Liver (tissue), 9 donors: ENCODE data around the gene GLP2R. TPM values are rescaled to one million over a fixed set of nuclear protein-coding genes. Genes with fewer than 3 reads are reported as not detected.

ENCODE experiments used
- DNase-seq: peaks from one replicate; pipeline ENCODE4 v3.0.0-alpha.2; 2017; ENCODE audit warnings: low spot score
- H3K27ac ChIP-seq, 2 donors: one replicate each; pipeline ENCODE4 v1.7.0; 2013; ENCODE audit warnings: inconsistent platforms in 2 of 2, low read length in 2 of 2, control low read depth in 1 of 2, low read depth in 1 of 2, mild to moderate bottlenecking in 1 of 2
- H3K27me3 ChIP-seq, 4 donors: one replicate each; pipeline versions ENCODE4 v1.6.1 to v1.7.0; 2013; ENCODE audit warnings: low read length in 3 of 4, inconsistent platforms in 1 of 4, mild to moderate bottlenecking in 1 of 4, moderate library complexity in 1 of 4; ENCODE audit not compliant: control insufficient read depth in 4 of 4, insufficient read depth in 4 of 4
- H3K36me3 ChIP-seq, 4 donors: one replicate each; pipeline versions ENCODE4 v1.6.1 to v1.7.0; 2013; ENCODE audit warnings: low read length in 3 of 4, mild to moderate bottlenecking in 3 of 4, low read depth in 1 of 4, moderate library complexity in 1 of 4; ENCODE audit not compliant: control insufficient read depth in 4 of 4, insufficient read depth in 3 of 4
- H3K4me1 ChIP-seq, 4 donors: one replicate each; pipeline versions ENCODE4 v1.6.1 to v1.7.0; 2013; ENCODE audit warnings: low read length in 3 of 4, mild to moderate bottlenecking in 3 of 4, moderate library complexity in 1 of 4; ENCODE audit not compliant: control insufficient read depth in 4 of 4, insufficient read depth in 4 of 4
- H3K4me3 ChIP-seq, 3 donors: one replicate each; pipeline versions ENCODE4 v1.6.1 to v1.7.0; 2013; ENCODE audit warnings: low read length in 3 of 3, control low read depth in 1 of 3, low read depth in 1 of 3, mild to moderate bottlenecking in 1 of 3
- H3K9ac ChIP-seq, 2 donors: one replicate each; pipeline ENCODE4 v1.7.0; 2013; ENCODE audit warnings: low read length in 2 of 2, mild to moderate bottlenecking in 2 of 2, moderate library complexity in 2 of 2, control low read depth in 1 of 2, low read depth in 1 of 2
- H3K9me3 ChIP-seq, 4 donors: one replicate each; pipeline versions ENCODE4 v1.6.1 to v1.7.0; 2013; ENCODE audit warnings: low read length in 3 of 4; ENCODE audit not compliant: control insufficient read depth in 4 of 4
- CTCF ChIP-seq: fragments of 150-350 bp; IDR thresholded peaks from 2 replicates; pipeline ENCODE4 v1.5.1; 2017; ENCODE audit warnings: improper control_type of control experiment, low read depth, low read length; ENCODE audit not compliant: missing input control
- EGR1 ChIP-seq, 2 donors: IDR thresholded peaks; 2 replicates each; pipeline ENCODE4 v1.6.1; 2016 to 2018; ENCODE audit warnings: antibody characterized with exemption in 2 of 2, low read depth in 2 of 2
- FOXA1 ChIP-seq: IDR thresholded peaks from 2 replicates; pipeline ENCODE4 v1.6.1; 2016; ENCODE audit warnings: antibody characterized with exemption
- FOXA2 ChIP-seq: IDR thresholded peaks from 2 replicates; pipeline ENCODE4 v1.6.1; 2016; ENCODE audit warnings: antibody characterized with exemption
- GABPA ChIP-seq, 2 donors: IDR thresholded peaks in 1 of 2; conservative IDR thresholded peaks in 1 of 2; 2 replicates each; pipeline ENCODE4 v1.6.1; 2016; ENCODE audit warnings: antibody characterized with exemption in 2 of 2, mild to moderate bottlenecking in 1 of 2, moderate library complexity in 1 of 2
- HNF4A ChIP-seq, 2 donors: conservative IDR thresholded peaks; 2 replicates each; pipeline ENCODE4 v1.6.1; 2016; ENCODE audit warnings: antibody characterized with exemption in 2 of 2, mild to moderate bottlenecking in 2 of 2
- HNF4G ChIP-seq: IDR thresholded peaks from 2 replicates; pipeline ENCODE4 v1.6.1; 2016; ENCODE audit warnings: antibody characterized with exemption
- JUND ChIP-seq, 2 donors: IDR thresholded peaks; 2 replicates each; pipeline ENCODE4 v1.6.1; 2016; ENCODE audit warnings: antibody characterized with exemption in 2 of 2
- MAX ChIP-seq: IDR thresholded peaks from 2 replicates; pipeline ENCODE4 v1.6.1; 2016; ENCODE audit warnings: antibody characterized with exemption
- NR2F2 ChIP-seq: IDR thresholded peaks from 2 replicates; pipeline ENCODE4 v1.6.1; 2016; ENCODE audit warnings: antibody characterized with exemption
- RXRA ChIP-seq, 2 donors: IDR thresholded peaks; 2 replicates each; pipeline ENCODE4 v1.6.1; 2017 to 2018; ENCODE audit warnings: antibody characterized with exemption in 2 of 2, mild to moderate bottlenecking in 1 of 2
- SP1 ChIP-seq: IDR thresholded peaks from 2 replicates; pipeline ENCODE4 v1.6.1; 2018; ENCODE audit warnings: antibody characterized with exemption, mild to moderate bottlenecking
- TAF1 ChIP-seq: conservative IDR thresholded peaks from 2 replicates; pipeline ENCODE4 v1.6.1; 2016; ENCODE audit warnings: antibody characterized with exemption, mild to moderate bottlenecking
- YY1 ChIP-seq: IDR thresholded peaks from 2 replicates; pipeline ENCODE4 v1.6.1; 2016; ENCODE audit warnings: antibody characterized with exemption, mild to moderate bottlenecking
- ZBTB33 ChIP-seq: IDR thresholded peaks from 2 replicates; pipeline ENCODE4 v1.6.1; 2016; ENCODE audit warnings: antibody characterized with exemption
- WGBS: extraction: QIAGEN DNeasy Blood & Tissue Kit; methylation state at CpG from one replicate; pipeline ENCODE4 v1.1.7; 2013; 5-methylcytosine and 5-hydroxymethylcytosine counted together
- polyA plus RNA-seq, 2 donors: library from polyadenylated mRNA; stranded (reverse) in 1 of 2; unstranded in 1 of 2; fragments of 200-250 nt in 1 of 2; fragments of >200 nt in 1 of 2; fragmentation: Nextera tagmentation in 1 of 2; extraction: Ambion mirVana in 1 of 2; gene quantifications; one replicate each; pipeline versions ENCODE4 v1.2.1 to v1.2.3, GENCODE V29; 2013 to 2015
- total RNA-seq, 2 donors: library from RNA; depleted of rRNA; stranded (reverse); fragments of >200 nt; gene quantifications; one replicate each; pipeline ENCODE4 v1.2.3, GENCODE V29; 2014
- TF ChIP-seq, protein P1 (sequence below): IDR thresholded peaks from 2 replicates; pipeline ENCODE4 v1.6.1; 2016; ENCODE audit warnings: antibody characterized with exemption, mild to moderate bottlenecking
- TF ChIP-seq, protein P2 (sequence below): IDR thresholded peaks from 2 replicates; pipeline ENCODE4 v1.6.1; 2016; ENCODE audit warnings: antibody characterized with exemption
- donor health status: healthy.
- donor health status: healthy.
- donor health status: healthy.
- donor health status: healthy.
- donor health status: healthy.

The GLP2R gene
- total and polyA plus RNA-seq, 4 donors = 0.39 to 1.4 (median 0.58) TPM

DNA sequence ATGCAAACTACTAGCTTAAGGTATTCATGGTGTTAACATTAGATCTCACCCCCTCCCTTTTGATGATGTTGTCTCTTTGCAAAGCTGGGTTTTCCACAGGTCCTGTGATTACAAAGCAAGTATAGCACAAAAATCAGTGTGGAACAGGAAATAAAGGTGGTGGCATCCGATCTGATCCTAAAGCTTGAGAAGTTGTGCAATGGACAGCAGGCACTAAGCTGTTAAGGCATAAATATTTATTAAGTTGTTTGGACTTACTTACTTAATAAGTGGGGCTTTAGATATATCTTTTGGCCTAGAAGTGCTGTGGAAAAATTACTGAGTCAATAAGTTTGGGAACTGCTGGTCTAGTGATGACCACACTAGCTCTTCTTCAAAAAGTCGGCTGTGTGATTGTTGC is 5.0 kb downstream of the GLP2R start:
- Histone ChIP-seq H3K36me3 (no peaks in the 10 kb centered on the region), H3K4me1 (no peaks in the 10 kb centered on the region), H3K9ac (no peak overlapping the region), H3K27me3 (no peaks in the 10 kb centered on the region), H3K9me3 (no peaks in the 10 kb centered on the region), H3K27ac (no peak overlapping the region), H3K4me3 (no peak overlapping the region)
- no peak for DNase-seq
- no peak for TF ChIP-seq CTCF
- no peak for TF ChIP-seq GABPA (IDR thresholded peaks at IDR 0.05 in 1 of 2, conservative IDR thresholded peaks at IDR 0.05 in 1 of 2)
- no peak for TF ChIP-seq FOXA1
- TF ChIP-seq RXRA (IDR thresholded peaks at IDR 0.05) = no peak
- no peak for TF ChIP-seq NR2F2
- TF ChIP-seq, protein P1, sequence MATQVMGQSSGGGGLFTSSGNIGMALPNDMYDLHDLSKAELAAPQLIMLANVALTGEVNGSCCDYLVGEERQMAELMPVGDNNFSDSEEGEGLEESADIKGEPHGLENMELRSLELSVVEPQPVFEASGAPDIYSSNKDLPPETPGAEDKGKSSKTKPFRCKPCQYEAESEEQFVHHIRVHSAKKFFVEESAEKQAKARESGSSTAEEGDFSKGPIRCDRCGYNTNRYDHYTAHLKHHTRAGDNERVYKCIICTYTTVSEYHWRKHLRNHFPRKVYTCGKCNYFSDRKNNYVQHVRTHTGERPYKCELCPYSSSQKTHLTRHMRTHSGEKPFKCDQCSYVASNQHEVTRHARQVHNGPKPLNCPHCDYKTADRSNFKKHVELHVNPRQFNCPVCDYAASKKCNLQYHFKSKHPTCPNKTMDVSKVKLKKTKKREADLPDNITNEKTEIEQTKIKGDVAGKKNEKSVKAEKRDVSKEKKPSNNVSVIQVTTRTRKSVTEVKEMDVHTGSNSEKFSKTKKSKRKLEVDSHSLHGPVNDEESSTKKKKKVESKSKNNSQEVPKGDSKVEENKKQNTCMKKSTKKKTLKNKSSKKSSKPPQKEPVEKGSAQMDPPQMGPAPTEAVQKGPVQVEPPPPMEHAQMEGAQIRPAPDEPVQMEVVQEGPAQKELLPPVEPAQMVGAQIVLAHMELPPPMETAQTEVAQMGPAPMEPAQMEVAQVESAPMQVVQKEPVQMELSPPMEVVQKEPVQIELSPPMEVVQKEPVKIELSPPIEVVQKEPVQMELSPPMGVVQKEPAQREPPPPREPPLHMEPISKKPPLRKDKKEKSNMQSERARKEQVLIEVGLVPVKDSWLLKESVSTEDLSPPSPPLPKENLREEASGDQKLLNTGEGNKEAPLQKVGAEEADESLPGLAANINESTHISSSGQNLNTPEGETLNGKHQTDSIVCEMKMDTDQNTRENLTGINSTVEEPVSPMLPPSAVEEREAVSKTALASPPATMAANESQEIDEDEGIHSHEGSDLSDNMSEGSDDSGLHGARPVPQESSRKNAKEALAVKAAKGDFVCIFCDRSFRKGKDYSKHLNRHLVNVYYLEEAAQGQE = no peak
- TF ChIP-seq, protein P2, sequence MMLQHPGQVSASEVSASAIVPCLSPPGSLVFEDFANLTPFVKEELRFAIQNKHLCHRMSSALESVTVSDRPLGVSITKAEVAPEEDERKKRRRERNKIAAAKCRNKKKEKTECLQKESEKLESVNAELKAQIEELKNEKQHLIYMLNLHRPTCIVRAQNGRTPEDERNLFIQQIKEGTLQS = no peak
- TF ChIP-seq SP1 = no peak
- no peak for TF ChIP-seq JUND (IDR thresholded peaks at IDR 0.05)
- no peak for TF ChIP-seq TAF1
- TF ChIP-seq FOXA2 = no peak
- no peak for TF ChIP-seq HNF4G
- TF ChIP-seq HNF4A (conservative IDR thresholded peaks at IDR 0.05) = no peak
- no peak for TF ChIP-seq ZBTB33
- TF ChIP-seq MAX = no peak
- WGBS = 88% methylated on average over 2 of the region's 2 CpGs

GRCh38 chr17:9833922-9834321 is 8.2 kb downstream of the GLP2R start:
- no peak overlapping the region for H3K9ac ChIP-seq
- H3K4me1 ChIP-seq = no peaks in the 10 kb centered on the region
- 94% methylated on average over 4 of the region's 4 CpGs for WGBS
- H3K4me3 ChIP-seq = no peak overlapping the region
- no peaks in the 10 kb centered on the region for H3K27me3 ChIP-seq
- no peak for TF ChIP-seq FOXA2
- TF ChIP-seq SP1 = no peak
- TF ChIP-seq, protein P2 = no peak
- no peak for TF ChIP-seq NR2F2
- no peak for TF ChIP-seq GABPA (IDR thresholded peaks at IDR 0.05 in 1 of 2, conservative IDR thresholded peaks at IDR 0.05 in 1 of 2)
- no peak for TF ChIP-seq RXRA (IDR thresholded peaks at IDR 0.05)
- no peak for TF ChIP-seq HNF4G
- TF ChIP-seq YY1 = no peak
- TF ChIP-seq FOXA1 = no peak
- no peak for TF ChIP-seq TAF1
- TF ChIP-seq EGR1 (IDR thresholded peaks at IDR 0.05; ENCODE audit: low read depth in 2 of 2) = no peak
- no peak for TF ChIP-seq MAX
- no peak overlapping the region for H3K27ac ChIP-seq
- no peaks in the 10 kb centered on the region for H3K36me3 ChIP-seq
- H3K9me3 ChIP-seq = no peaks in the 10 kb centered on the region
- DNase-seq = no peak
